Gastroesophageal sphincter (tissue), 4 donors: Measurements from ENCODE around the gene CTTN. TPM values are rescaled to one million over a fixed set of nuclear protein-coding genes. Genes with fewer than 3 reads are reported as not detected.

Experiments
- ATAC-seq: fragments of 150-250 bp; one replicate; pipeline ENCODE4 v1.9.1; 2016; ENCODE audit warnings: mild to moderate bottlenecking, moderate library complexity
- H3K27ac ChIP-seq, 4 donors: fragments of 200-600 bp; sonication (generic) in 3 of 4; 1 replicate in 3 of 4; 2 replicates in 1 of 4; pipeline ENCODE4 v1.5.1; 2016 to 2019
- H3K27me3 ChIP-seq: fragments of 200-600 bp; sonication (generic); one replicate; pipeline ENCODE4 v1.5.1; 2019
- H3K36me3 ChIP-seq, 2 donors: fragments of 200-600 bp; sonication (generic); one replicate each; pipeline ENCODE4 v1.5.1; 2019; ENCODE audit warnings: control low read depth in 1 of 2
- H3K4me1 ChIP-seq, 3 donors: fragments of 200-600 bp; sonication (generic); 1 replicate in 2 of 3; 2 replicates in 1 of 3; pipeline ENCODE4 v1.5.1; 2016 to 2019; ENCODE audit warnings: control low read depth in 2 of 3
- H3K4me3 ChIP-seq, 2 donors: fragments of 200-600 bp; sonication (generic); one replicate each; pipeline ENCODE4 v1.5.1; 2019; ENCODE audit warnings: mild to moderate bottlenecking in 1 of 2, moderate library complexity in 1 of 2
- H3K9me3 ChIP-seq, 3 donors: fragments of 200-600 bp; sonication (generic); one replicate each; pipeline ENCODE4 v1.5.1; 2017 to 2019; ENCODE audit warnings: control low read depth in 2 of 3
- EP300 ChIP-seq: sonication (generic); formaldehyde crosslinking; IDR thresholded peaks from one replicate; pipeline ENCODE4 v1.6.1; 2017; ENCODE audit warnings: antibody characterized with exemption, mild to moderate bottlenecking
- POLR2A ChIP-seq, 2 donors: fragments of 450-650 bp; IDR thresholded peaks; one replicate each; pipeline ENCODE4 v1.6.1; 2017; ENCODE audit warnings: antibody characterized with exemption in 2 of 2, mild to moderate bottlenecking in 2 of 2, moderate library complexity in 1 of 2
- POLR2AphosphoS5 ChIP-seq: sonication (generic); formaldehyde crosslinking; IDR thresholded peaks from one replicate; pipeline ENCODE4 v1.6.1; 2017; ENCODE audit warnings: antibody characterized with exemption
- WGBS, 2 donors: methylation state at CpG; one replicate each; pipeline ENCODE4 v1.1.5; 2018; ENCODE audit warnings: low coverage in 1 of 2; 5-methylcytosine and 5-hydroxymethylcytosine counted together
- total RNA-seq, 4 donors: library from RNA; depleted of rRNA; stranded (reverse); fragments of >200 nt; gene quantifications; one replicate each; pipeline ENCODE4 v1.1.0, GENCODE V29; 2016
- TF ChIP-seq, protein P1 (sequence below), 4 experiments: fragments of 200-600 bp in 2 of 4; fragments of 450-650 bp in 2 of 4; sonication (generic) in 1 of 4; IDR thresholded peaks; one replicate each; pipeline ENCODE4 v1.5.1; 2017 to 2019; ENCODE audit warnings: antibody characterized with exemption in 4 of 4, mild to moderate bottlenecking in 2 of 4, moderate library complexity in 2 of 4

Gene CTTN
- total RNA-seq, 4 donors from 2014 or later: 164 to 316 (median 179) TPM

- TF ChIP-seq, protein P1, sequence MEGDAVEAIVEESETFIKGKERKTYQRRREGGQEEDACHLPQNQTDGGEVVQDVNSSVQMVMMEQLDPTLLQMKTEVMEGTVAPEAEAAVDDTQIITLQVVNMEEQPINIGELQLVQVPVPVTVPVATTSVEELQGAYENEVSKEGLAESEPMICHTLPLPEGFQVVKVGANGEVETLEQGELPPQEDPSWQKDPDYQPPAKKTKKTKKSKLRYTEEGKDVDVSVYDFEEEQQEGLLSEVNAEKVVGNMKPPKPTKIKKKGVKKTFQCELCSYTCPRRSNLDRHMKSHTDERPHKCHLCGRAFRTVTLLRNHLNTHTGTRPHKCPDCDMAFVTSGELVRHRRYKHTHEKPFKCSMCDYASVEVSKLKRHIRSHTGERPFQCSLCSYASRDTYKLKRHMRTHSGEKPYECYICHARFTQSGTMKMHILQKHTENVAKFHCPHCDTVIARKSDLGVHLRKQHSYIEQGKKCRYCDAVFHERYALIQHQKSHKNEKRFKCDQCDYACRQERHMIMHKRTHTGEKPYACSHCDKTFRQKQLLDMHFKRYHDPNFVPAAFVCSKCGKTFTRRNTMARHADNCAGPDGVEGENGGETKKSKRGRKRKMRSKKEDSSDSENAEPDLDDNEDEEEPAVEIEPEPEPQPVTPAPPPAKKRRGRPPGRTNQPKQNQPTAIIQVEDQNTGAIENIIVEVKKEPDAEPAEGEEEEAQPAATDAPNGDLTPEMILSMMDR (IDR thresholded peaks at IDR 0.05): no peak
- TF ChIP-seq POLR2AphosphoS5: no peak
- TF ChIP-seq POLR2A (IDR thresholded peaks at IDR 0.05): no peak
- no peak for TF ChIP-seq EP300
- Histone ChIP-seq H3K27me3 (no peaks in the 10 kb centered on the region), H3K36me3 (peaks cover 0 to 100% of the 10 kb centered on the region in 2 donors), H3K9me3 (no peaks in the 10 kb centered on the region), H3K27ac (peak overlapping the region in 1 of 4 donors; percentile 29), H3K4me3 (no peak overlapping the region), H3K4me1 (peaks cover 0 to 4% (median 0%) of the 10 kb centered on the region in 3 donors)
- ATAC-seq: no peak
- WGBS, 2 donors: 80 to 87% methylated on average over 15 to 17 of the region's 25 CpGs
Measured at GRCh38 chr11:70415642-70416395, 17.5 kb downstream of the CTTN start.

DNA sequence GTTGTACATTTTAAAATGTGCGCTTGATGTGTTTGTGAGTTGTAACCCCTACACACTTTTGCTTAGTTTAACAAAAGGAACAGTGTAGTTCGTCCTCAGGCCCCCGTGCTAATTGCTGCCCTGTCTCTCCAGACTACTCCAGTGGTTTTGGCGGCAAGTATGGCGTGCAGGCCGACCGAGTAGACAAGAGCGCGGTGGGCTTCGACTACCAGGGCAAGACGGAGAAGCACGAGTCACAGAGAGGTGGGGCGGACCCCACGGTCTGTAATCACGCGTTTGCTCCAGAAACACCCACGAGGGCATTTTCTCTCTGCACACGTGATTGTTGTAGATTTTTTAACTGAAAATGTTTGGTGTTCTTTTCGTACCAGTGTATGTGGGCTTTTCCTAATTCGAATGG is 18.6 kb downstream of the CTTN start:
- Histone ChIP-seq H3K36me3 (peaks cover 0 to 100% of the 10 kb centered on the region in 2 donors), H3K27me3 (no peaks in the 10 kb centered on the region), H3K4me1 (peaks cover 0 to 4% (median 0%) of the 10 kb centered on the region in 3 donors), H3K27ac (no peak overlapping the region), H3K9me3 (no peaks in the 10 kb centered on the region), H3K4me3 (no peak overlapping the region)
- TF ChIP-seq, protein P1 (IDR thresholded peaks at IDR 0.05): no peak
- no peak for TF ChIP-seq POLR2AphosphoS5
- no peak for TF ChIP-seq EP300
- no peak for TF ChIP-seq POLR2A (IDR thresholded peaks at IDR 0.05)
- 95 to 100% methylated on average over 4 to 19 of the region's 20 CpGs for WGBS, 2 donors
- ATAC-seq: no peak

- WGBS, 2 donors: 92% methylated on average over 2 of the region's 12 CpGs; no CpG with 5 or more reads in 1 of the 2 donors
- no peaks in the 10 kb centered on the region for H3K27me3 ChIP-seq
- H3K4me1 ChIP-seq: peaks cover 0 to 4% (median 0%) of the 10 kb centered on the region in 3 donors
- peaks cover 0 to 100% of the 10 kb centered on the region in 2 donors for H3K36me3 ChIP-seq
- TF ChIP-seq EP300: no peak
- TF ChIP-seq, protein P1 (IDR thresholded peaks at IDR 0.05): no peak
- TF ChIP-seq POLR2A (IDR thresholded peaks at IDR 0.05): no peak
- TF ChIP-seq POLR2AphosphoS5: no peak
- no peaks in the 10 kb centered on the region for H3K9me3 ChIP-seq
- no peak overlapping the region for H3K27ac ChIP-seq
- H3K4me3 ChIP-seq: no peak overlapping the region
- ATAC-seq: no peak
Measured at GRCh38 chr11:70418130-70418529, 19.8 kb downstream of the CTTN start.

- peaks cover 0 to 100% of the 10 kb centered on the region in 2 donors for H3K36me3 ChIP-seq
Measured at GRCh38 chr11:70419307-70420007, 21.1 kb downstream of the CTTN start.

More at GRCh38 chr11:70419307-70420007, 21.1 kb downstream of the CTTN start:
- Histone ChIP-seq H3K27me3 (no peaks in the 10 kb centered on the region), H3K4me1 (peaks cover 0 to 4% (median 0%) of the 10 kb centered on the region in 3 donors), H3K9me3 (no peaks in the 10 kb centered on the region), H3K4me3 (no peak overlapping the region), H3K27ac (no peak overlapping the region)
- TF ChIP-seq EP300 (no peak), POLR2A (IDR thresholded peaks at IDR 0.05) (no peak), POLR2AphosphoS5 (no peak)
- TF ChIP-seq, protein P1 (IDR thresholded peaks at IDR 0.05): no peak
- WGBS, 2 donors: 79 to 95% methylated on average over 7 to 15 of the region's 17 CpGs
- no peak for ATAC-seq
